Type B pancreatic cell (in vitro differentiated cells): ENCODE measurements around the gene MYOZ1. TPM values are rescaled to one million over a fixed set of nuclear protein-coding genes. Genes with fewer than 3 reads are reported as not detected.
"Not testable (repeated sequence)": the region's sequence is repeated elsewhere in the genome, so short reads cannot be mapped to it uniquely, and the experiment has no call there.

ENCODE experiments used
- DNase-seq: peaks from one replicate; pipeline ENCODE4 v3.0.0; 2021; ENCODE audit warnings: mixed read lengths; ENCODE audit not compliant: unreplicated experiment; ENCODE audit errors: extremely low spot score
- H3K27ac Mint-ChIP-seq: 2 replicates; pipeline ENCODE4 v1.8.0; 2021; ENCODE audit warnings: mild to moderate bottlenecking, mixed read lengths
- H3K27me3 Mint-ChIP-seq: 2 replicates; pipeline ENCODE4 v1.8.0; 2021; ENCODE audit warnings: mixed read lengths
- H3K36me3 Mint-ChIP-seq: 2 replicates; pipeline ENCODE4 v1.8.0; 2021; ENCODE audit warnings: mixed read lengths
- H3K4me1 Mint-ChIP-seq: one replicate; pipeline ENCODE4 v1.8.0; 2021; ENCODE audit warnings: mixed read lengths; ENCODE audit not compliant: unreplicated experiment
- H3K4me3 Mint-ChIP-seq: 2 replicates; pipeline ENCODE4 v1.8.0; 2021; ENCODE audit warnings: mild to moderate bottlenecking, mixed read lengths
- H3K9me3 Mint-ChIP-seq: 2 replicates; pipeline ENCODE4 v1.8.0; 2021; ENCODE audit warnings: mixed read lengths
- CTCF ChIP-seq: fragments of 200-600 bp; sonication (generic); conservative IDR thresholded peaks from 2 replicates; pipeline ENCODE4 v1.5.0; 2021; ENCODE audit warnings: antibody characterized with exemption, mild to moderate bottlenecking
- total RNA-seq: library from RNA; stranded (reverse); gene quantifications from 2 replicates; pipeline ENCODE4 v1.2.1, GENCODE V29; 2021; ENCODE audit warnings: low replicate concordance

The MYOZ1 gene
- total RNA-seq, 1 donor from 2014 or later: 0.82 TPM

DNA sequence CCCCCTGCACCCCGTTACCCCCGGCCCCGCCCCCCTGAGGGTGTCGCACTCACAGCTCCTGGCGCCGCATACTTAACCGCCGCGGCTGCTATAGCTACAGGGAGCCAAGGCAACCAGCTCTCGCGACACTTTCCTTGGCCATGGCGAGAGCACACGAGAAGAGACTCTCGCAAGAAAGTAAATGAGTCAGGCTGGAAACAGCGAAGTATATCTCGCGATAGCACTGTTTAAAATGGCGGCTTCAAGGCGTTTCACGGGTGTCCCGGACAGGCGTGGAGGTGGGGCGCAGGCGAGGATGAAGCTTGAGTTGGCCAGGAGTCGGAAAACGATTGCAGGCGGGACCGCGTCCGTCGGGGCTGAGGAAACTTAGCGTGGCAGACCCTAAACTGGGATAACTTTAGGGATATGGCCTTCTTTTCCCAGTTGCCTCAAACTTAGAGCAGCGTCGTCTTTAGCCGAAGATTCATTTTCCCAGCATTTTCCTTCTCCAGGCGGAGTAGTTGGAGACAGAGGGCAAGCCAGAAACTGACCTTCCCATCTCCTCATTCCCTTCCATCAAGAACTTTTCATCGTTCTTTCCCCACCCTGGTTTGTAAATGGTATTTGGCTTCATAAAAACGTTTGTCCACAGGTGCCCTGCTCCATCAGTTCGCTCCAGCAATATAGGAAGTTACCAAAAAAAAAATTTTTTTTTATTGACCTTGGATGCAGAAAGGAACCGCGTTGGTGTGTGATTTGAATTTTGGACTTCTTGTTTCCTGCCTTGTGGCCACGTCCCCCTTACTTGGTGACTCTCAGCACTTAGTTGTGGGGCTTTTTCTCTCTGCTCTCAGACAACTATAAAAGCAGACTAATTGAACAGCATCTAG, 15.2 kb downstream of the MYOZ1 start:
- Mint-ChIP-seq H3K27me3 (no peaks in the 10 kb centered on the region), H3K4me1 (peaks cover 19% of the 10 kb centered on the region), H3K9me3 (peaks cover 4% of the 10 kb centered on the region), H3K36me3 (peaks cover 10% of the 10 kb centered on the region), H3K4me3 (peak overlapping the region; percentile 100), H3K27ac (peak overlapping the region; percentile 99)
- DNase-seq: peak; percentile 91
- TF ChIP-seq CTCF: no peak

DNA sequence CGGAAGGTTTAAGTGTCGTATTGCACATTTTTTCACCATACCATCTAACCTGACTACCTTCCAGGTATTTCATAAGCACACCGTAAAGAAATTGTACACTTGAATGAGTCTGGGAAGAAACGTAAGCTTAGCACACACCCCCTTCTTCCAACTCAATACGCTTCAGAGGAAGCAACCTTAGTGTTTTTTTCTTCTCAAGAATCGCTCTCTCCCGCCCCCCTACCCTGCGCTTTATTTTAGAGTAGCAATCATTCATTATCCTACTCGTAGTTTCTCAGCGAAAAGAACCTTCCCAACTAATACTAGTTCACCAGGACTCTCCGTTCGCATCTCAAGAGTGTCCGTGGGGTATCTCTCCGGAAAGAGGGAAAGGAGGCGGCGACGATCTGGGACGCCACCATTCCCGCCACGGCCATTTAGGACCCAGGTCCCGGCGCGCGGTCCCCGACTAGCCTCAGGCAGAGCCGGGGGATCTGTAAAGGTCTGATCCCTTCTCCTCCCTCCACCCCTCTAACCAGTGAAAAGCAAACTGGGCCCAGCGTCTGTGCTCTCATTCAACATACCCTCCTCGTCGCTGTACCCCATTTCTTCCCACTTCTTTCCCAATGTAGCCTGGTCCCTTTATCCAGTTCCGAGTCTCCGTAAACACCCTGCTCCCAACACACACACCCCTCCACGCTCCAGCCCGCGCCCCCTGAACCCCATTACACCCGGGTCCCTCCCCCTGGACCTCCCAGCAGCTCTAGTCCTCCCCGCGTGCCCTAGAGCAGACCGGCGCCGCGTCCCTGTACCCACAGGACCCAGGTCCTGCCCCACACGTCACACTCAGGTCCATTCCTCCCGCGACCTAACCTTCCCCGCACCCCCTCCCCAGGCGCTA, 16.0 kb downstream of the MYOZ1 start:
- peaks cover 19% of the 10 kb centered on the region for H3K4me1 Mint-ChIP-seq
- H3K9me3 Mint-ChIP-seq: peaks cover 4% of the 10 kb centered on the region
- peak overlapping the region; percentile 100 for H3K4me3 Mint-ChIP-seq
- H3K27me3 Mint-ChIP-seq: no peaks in the 10 kb centered on the region
- H3K27ac Mint-ChIP-seq: peak overlapping the region; percentile 99
- peaks cover 10% of the 10 kb centered on the region for H3K36me3 Mint-ChIP-seq
- no peak for TF ChIP-seq CTCF
- DNase-seq: no peak

DNA sequence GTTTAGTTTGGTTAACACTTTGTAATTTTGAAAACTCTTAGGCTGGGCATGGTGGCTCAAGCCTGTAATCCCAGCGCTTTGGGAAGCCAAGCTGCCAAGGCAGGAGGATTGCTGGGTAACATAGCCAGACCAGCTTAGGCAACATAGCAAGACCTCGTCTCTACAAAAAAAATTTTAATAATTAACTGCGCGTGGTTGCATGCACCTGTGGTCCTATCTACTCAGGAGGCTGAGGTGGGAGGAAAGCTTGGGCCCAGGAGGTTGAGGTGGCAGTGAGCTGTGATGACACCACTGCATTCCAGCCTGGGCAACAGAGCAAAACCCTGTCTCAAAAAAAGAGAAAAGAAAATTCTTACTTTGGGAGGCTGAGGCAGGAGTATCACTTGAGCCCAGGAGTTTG, 18.2 kb downstream of the MYOZ1 start:
- no peak for DNase-seq
- no peak overlapping the region for H3K27ac Mint-ChIP-seq
- no peak for TF ChIP-seq CTCF
- peaks cover 4% of the 10 kb centered on the region for H3K9me3 Mint-ChIP-seq
- peaks cover 19% of the 10 kb centered on the region for H3K4me1 Mint-ChIP-seq
- H3K36me3 Mint-ChIP-seq: peaks cover 10% of the 10 kb centered on the region
- H3K4me3 Mint-ChIP-seq: no peak overlapping the region
- H3K27me3 Mint-ChIP-seq: no peaks in the 10 kb centered on the region

DNA sequence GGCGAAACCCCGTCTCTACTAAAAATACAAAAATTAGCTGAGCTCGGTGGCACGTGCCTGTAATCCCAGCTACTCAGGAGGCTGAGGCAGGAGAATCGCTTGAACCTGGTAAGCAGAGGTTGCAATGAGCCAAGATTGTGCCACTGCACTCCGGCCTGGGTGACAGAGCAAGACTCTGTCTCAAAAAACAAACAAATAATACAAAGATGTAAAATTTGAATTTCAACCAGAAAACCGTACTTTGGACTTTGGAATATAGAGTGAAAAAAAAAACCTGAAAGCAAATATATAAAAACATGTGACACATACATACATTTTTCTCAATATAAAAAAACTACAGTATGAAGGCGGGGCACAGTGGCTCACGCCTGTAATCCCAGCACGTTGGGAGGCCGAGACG, 20.3 kb downstream of the MYOZ1 start:
- not testable (repeated sequence) for H3K27me3 Mint-ChIP-seq, H3K4me3 Mint-ChIP-seq, H3K27ac Mint-ChIP-seq, H3K9me3 Mint-ChIP-seq, DNase-seq, H3K36me3 Mint-ChIP-seq
- H3K4me1 Mint-ChIP-seq: peaks cover 11% of the 10 kb centered on the region

- H3K4me1 Mint-ChIP-seq, H3K27ac Mint-ChIP-seq, H3K27me3 Mint-ChIP-seq, DNase-seq, H3K9me3 Mint-ChIP-seq, H3K4me3 Mint-ChIP-seq, H3K36me3 Mint-ChIP-seq: not testable (repeated sequence)
Observed at GRCh38 chr10:73617143-73617542, 24.1 kb downstream of the MYOZ1 start.

GRCh38 chr10:73614720-73615119, 26.6 kb downstream of the MYOZ1 start:
- no peaks in the 10 kb centered on the region for H3K4me1 Mint-ChIP-seq
- no peaks in the 10 kb centered on the region for H3K36me3 Mint-ChIP-seq
- no peaks in the 10 kb centered on the region for H3K27me3 Mint-ChIP-seq
- H3K9me3 Mint-ChIP-seq: no peaks in the 10 kb centered on the region
- no peak for DNase-seq
- TF ChIP-seq CTCF: no peak
- H3K4me3 Mint-ChIP-seq: no peak overlapping the region
- no peak overlapping the region for H3K27ac Mint-ChIP-seq
